Activated CD4-positive, alpha-beta T cell treated with anti-CD3 and anti-CD28 coated beads, Interleukin-2, amount 50 U/mL, for 48 hours (primary cell): ENCODE data around the gene PTH.

Source experiments
- DNase-seq, 2 experiments: peaks; one replicate each; pipeline ENCODE4 v3.0.0-alpha.2; 2020

PTH gene

GRCh38 chr11:13448876-13449275 is 46.9 kb downstream of the PTH start:
- no peak for DNase-seq

- DNase-seq: no peak
These were observed 49.4 kb downstream of the PTH start for GRCh38 chr11:13446444-13446843.

GRCh38 chr11:13445588-13445987 is 50.2 kb downstream of the PTH start:
- no peak for DNase-seq
